Fibroblast of lung (primary cell): ENCODE data around the gene DNMT3A.

Experiments
- CTCF ChIP-seq, 2 donors: IDR thresholded peaks in 1 of 2; conservative IDR thresholded peaks in 1 of 2; 1 replicate in 1 of 2; 2 replicates in 1 of 2; pipeline ENCODE4 v1.5.1; 2011 to 2012; ENCODE audit warnings: low read length in 2 of 2, control low read depth in 1 of 2, inconsistent platforms in 1 of 2, low read depth in 1 of 2, mild to moderate bottlenecking in 1 of 2
- EZH2 ChIP-seq: IDR thresholded peaks from 2 replicates; pipeline ENCODE4 v1.5.1; 2012; ENCODE audit warnings: low read length, control low read depth, mild to moderate bottlenecking; ENCODE audit errors: missing control alignments

GRCh38 chr2:25336383-25336841, 5.3 kb downstream of the DNMT3A start:
- TF ChIP-seq CTCF (conservative IDR thresholded peaks at IDR 0.05 in 1 of 2, IDR thresholded peaks at IDR 0.05 in 1 of 2; ENCODE audit: low read depth in 1 of 2, low read length in 2 of 2), result no peak
- no peak for TF ChIP-seq EZH2
